GM21737 (cell line): ENCODE data around the gene KIF9.
"Not testable (repeated sequence)": the region's sequence is repeated elsewhere in the genome, so short reads cannot be mapped to it uniquely, and the experiment has no call there.

Experiments
- ATAC-seq: cut with Tn5 transposase; IDR thresholded peaks from one replicate; pipeline ENCODE4 v1.9.1; 2021; ENCODE audit warnings: mild to moderate bottlenecking, moderate library complexity; ENCODE audit not compliant: unreplicated experiment

KIF9 gene

DNA sequence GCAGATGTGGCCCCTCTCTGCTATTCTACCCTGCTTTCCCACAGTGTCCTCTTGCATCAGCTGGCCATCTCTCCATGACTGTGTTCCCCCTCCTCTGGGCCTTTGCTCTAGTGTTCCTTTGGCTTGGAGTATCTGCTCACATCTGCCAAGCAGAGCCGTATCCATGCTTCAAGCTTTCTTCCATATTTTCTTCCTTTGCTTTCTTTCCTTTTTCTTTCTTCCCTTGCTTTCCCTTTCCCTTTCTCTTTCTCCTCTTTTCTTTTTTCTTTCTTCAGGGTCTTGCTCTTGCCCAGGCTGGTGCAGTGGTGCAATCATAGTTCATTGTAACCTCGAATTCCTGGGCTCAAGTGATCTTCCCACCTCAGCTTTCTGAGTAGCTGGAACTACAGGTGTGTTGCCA, 12.7 kb upstream of the KIF9 start:
- ATAC-seq, result no peak

DNA sequence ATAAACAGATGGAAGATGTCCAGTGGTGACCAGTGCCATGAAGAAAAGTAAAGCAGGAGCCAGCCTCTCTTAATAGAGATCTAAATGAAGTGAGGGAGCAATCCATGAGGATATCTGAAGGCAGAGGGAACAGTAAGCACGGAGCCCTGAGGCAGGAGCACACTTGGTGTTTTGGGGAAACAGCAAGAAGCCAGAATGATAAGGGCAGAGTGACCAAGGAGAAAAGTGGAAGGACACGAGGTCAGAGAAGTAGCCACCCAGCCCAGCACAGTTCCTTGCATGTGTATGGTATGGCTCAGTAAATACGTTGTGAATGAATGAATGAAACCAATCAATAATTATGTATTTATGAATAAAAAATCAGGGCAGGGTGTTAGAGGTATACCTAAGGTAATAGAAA, 11.8 kb upstream of the KIF9 start:
- ATAC-seq, result no peak

DNA sequence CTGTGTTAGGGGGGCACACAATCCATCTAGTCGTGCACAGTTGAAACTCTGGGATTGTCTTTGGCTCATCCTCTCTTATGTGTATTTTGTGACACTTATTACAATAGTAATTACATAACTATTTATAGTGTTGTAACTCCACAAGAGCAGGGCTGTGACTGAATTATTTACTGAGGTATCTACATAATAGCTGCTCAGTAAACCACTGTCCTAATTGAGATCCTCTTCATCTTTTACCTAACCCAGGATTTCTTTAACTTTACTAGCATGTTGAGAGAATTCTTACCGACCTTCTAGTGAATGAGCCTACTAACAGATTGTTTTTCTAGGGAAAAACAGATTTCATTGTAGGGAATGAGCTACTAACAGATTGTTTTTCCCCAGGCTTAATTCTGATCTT, 11.2 kb upstream of the KIF9 start:
- ATAC-seq, result no peak

DNA sequence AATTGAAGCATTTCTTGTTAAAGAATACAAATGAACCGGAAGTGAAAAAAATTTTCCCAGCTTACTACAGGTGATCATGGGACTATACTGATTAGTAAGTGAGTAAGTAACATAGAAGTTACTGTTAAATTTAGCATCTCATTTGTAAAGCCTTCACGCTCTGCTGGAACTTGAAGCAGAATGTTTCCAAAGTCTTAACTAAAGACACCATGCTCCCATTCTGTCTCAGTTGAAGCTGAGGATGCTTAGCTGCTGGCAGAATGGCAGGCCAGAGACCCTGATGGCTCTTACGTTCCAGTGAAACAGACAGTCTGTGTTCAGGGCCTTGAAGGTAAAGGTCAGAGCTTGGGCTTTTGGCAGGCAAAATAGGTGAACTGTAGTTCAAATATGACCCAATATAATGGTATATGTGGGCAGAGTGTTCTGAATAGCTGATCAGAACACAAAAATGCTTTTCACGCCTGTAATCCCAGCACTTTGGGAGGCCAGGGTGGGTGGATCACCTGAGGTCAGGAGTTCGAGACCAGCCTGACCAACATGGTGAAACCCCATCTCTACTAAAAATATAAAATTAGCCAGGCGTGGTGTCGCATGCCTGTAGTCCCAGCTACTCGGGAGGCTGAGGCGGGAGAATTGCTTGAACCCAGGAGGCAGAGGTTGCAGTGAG, 9.3 kb upstream of the KIF9 start:
- not testable (repeated sequence) for ATAC-seq

DNA sequence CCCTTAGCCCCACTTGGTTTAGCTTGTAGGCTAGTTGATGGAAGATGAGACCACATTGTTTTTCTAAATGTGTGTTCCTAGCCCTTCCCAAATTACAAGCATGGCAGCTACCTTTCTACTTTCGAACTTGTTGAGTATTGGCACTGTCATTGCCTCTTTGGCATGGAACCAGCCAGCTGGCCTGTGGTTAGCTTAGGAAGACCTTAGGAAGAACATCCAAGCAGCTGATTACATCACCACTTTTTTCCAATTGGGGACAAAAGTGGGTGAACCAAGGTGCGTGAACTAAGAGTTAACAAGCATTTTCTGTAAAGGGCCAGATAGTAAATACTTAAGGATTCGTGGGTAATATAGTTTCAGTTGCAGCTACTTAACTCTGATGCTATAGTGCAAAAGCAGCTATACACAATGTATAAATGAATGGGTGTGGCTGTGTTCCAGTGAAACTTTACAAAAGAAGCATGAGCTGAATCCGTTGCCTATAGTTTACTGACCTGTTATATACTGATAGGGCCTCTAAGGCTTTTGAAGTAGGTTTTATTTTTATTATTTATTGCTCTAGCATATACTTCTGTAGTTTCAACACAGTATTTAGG, 8.7 kb upstream of the KIF9 start:
- ATAC-seq, result no peak

DNA sequence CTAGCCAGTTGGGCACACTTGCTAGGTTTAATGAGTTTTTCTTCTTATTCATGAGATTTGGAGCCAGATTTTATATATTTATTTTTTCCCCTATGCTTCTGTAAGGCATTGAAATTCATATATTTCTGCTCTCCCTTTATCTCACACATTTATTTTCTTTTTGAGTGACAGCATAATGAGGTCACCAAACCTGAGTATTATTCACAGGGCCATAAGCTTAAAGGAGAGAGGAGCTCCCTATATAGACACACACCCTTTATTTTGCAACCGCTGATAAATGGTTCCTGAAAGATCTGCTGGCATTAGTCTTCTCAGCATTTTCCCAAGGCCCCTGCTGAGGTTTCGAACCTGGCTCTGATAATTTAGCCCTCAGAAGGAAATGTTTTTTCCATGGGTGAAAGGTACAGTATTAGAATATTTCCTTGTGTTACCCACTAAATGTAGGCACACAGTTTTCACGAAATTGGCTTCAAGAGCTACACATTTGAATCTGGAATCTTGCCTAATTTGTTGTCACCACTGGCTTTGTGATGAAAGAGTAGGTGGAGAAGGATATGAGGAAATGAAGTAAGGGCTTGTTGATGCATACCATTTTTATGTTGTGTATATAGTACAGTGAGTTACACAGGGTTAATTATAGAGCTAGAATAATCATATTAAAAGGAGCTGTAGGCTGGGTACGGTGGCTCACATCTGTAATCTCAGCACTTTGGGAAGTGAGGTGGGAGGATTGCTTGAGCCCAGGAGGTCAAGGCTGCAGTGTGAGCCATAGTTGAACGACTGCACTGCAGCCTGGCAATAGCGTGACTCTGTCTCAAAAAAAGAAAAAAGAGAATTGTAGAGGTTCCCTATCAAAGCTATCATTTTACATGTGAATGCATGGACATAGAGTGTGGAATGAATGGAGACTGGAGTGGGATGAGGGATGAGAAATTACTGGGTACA, 6.6 kb upstream of the KIF9 start:
- no peak for ATAC-seq

DNA sequence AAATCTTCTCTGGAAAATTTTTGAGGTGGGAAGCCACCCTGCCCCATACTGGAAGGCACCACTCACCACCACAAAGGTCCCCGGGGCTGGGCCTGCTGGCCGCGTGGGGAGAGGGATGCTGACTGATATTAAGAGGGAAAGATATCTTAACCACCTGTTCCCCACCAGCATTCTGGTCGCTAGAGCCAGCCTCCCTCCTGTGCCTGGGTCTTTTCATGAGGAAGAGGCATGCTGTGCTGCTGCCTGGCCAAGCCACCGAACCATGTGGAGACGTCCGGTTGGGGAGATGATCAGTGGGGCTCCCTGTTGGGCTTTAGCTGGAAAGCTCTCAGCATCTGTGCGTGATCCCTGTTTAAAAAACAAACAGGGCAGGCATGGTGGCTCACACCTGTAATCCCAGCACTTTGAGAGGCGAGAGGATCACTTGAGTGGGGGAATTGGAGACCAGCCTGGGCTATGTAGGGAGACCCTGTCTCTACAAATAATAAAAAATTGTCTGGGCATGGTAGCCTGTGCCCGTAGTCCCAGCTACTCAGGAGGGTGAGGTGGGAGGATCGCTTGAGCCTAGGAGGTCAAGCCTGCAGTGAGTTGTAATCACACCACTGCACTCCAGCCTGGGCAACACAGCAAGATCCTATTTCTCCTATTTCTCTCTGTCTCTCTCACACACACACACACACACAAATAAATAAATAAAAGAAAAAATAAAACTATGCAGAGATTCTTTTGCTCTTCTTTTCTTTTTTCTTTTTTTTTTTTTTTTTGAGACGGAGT, 1.2 kb upstream of the KIF9 start:
- no peak for ATAC-seq

DNA sequence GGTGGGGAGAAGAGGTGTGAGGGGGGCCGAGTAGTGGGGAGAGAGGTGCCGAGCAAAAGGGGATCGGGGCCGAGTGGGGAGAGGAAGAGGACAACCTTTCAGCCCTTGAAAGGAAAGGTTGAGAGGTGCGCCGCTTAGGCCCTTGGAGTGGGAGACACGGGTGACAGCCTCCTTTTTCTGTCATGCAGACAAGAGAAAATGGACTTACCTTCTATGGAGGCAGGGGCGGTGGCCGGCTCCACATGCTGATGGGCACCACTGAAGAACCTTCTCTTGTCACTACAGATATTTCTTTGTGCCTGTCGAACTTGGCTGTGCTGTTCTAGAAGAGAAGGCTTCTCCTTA, 566 bp upstream of the KIF9 start:
- ATAC-seq, result peak; percentile 3

DNA sequence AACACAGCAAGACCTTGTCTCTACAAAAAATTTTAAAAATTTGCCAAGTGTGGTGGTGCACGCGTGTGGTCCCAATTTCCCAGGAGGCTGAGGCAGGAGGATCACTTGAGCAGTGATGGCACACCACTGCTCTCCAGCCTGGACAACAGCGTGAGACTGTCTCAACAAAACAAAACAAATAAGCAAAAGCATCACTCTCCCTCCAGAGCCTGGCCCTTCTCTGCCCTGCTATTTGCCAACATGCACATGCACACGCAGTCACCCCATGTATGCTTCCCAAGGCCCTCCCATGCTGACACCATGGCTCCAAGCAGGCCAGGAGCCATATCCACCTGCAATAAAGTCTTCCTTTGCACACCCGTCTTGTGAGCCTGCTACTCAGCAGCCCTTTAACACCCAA, 2.1 kb downstream of the KIF9 start:
- no peak for ATAC-seq

DNA sequence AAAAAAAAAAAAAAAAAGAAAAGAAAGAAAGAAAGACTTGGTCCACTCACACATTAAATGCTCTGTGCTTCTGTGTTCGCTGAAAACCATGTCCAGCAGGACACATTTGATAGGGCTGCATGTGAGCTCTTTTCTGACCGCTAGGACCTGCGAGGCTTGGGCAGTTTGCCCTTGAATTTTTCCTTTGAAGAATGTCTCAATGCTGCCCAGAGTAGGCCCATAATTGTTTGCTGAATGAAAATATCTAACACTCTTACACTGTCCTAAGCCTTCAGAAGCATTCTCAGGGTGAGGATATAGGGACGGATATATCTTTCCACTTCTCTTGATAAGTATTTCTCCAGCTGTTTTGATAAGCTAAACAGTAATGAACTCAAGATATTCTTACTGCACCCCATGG, 6.0 kb downstream of the KIF9 start:
- no peak for ATAC-seq

DNA sequence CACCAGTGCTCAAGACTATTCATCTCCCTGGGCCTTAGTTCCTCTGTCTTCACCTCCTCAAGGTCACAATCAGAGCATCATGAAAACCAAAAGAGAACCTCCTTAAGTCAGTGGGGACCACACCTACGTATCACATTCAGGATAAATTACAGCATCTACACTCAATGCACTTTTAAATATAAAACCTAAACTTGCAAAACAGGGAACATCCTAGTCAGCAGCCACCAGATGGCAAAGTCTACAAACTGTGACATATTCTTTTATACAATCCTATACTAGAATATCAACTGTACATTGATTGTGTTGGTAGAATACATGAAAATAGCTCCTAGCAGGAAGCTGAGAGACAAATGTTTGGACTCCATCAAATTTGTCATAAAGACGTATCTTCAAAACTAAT, 7.9 kb downstream of the KIF9 start:
- ATAC-seq, result no peak

DNA sequence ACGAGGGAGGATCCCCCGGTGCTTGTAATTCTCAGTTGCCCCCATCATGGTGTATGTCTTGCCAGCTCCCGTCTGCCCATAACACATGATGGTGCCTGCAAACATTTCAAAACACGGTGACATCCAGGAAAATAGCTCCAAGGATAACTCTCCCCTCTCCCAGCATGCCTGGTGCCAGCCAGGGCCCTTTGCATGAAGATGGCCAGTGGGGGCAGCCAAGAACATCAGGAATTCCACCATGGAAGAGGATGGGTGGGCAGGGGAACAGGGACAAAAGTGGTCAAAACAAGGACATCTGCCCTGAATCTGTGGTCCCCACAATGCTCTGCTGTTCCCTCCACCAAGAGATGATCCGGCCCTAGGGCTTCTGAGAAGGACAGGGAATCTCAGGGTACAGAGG, 9.0 kb downstream of the KIF9 start:
- ATAC-seq, result no peak

DNA sequence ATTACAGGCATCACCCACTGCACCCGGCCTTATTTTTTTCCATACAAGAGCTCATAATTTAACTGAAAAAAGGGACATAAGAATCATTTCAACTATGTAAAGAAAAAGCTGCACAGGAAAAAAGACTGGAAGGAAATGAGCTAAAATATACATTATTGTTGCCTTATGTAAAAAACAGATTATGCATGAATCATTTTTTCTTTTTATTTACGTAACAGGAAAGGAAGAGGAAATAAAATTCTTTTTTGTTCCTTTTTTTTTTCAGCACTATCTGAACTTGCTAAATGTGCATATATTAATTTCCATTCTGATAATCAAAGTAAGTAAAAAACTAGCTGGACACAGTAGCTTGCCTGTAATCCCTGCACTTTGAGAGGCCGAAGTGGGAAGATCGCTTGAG, 12.1 kb downstream of the KIF9 start:
- no peak for ATAC-seq

DNA sequence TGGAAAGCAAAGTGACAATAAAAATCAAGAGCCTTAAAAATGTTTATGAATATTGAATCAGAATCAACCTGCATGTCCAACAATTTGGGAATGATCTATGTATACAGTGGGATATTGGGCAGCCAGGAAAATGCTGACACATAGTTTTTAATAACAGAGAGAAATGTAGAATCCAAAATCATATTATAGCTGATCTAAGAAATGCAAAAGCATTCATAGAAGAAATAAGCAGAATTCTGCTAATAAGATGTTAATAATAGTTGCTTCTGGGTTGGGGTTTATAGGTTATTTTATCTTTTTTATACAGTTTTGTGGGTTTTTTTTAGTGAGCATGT, 15.1 kb downstream of the KIF9 start:
- no peak for ATAC-seq

DNA sequence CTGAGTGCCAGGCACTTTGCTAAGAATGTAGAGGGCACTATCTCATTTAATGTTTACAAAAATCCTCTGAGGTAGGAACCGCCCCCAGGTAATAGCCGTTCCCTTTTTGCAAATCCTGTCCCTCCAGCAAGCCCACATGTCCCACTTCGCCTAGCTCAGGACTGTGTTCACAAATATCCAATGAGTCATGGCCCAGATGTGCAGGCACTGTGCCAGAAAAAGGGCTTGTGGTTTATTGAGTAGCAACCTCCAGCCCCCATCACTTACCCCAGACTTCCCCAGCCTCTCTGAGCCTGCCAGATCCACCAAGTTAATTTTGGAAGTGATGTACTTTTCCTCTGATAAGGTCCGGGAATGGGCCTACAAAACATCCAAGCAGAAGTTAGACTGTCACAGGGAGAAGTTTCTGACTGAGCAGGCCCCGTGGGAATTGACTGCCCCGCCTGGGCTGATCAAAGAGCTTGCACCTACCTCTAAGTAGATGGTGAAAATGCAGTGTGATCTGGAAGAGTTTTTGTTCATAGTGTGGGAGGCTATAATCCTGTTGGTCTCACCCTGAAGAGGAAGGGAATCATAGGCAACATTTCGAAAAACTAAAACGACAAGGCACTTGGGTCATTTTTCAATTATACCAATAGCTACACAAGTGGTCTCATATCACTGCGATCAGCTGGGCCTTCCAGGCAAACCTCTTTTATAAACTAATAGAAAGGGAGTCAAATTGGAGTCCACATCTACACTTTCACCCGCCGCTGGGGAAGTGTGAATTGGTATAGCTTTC, 15.7 kb downstream of the KIF9 start:
- ATAC-seq, result peak; percentile 66

DNA sequence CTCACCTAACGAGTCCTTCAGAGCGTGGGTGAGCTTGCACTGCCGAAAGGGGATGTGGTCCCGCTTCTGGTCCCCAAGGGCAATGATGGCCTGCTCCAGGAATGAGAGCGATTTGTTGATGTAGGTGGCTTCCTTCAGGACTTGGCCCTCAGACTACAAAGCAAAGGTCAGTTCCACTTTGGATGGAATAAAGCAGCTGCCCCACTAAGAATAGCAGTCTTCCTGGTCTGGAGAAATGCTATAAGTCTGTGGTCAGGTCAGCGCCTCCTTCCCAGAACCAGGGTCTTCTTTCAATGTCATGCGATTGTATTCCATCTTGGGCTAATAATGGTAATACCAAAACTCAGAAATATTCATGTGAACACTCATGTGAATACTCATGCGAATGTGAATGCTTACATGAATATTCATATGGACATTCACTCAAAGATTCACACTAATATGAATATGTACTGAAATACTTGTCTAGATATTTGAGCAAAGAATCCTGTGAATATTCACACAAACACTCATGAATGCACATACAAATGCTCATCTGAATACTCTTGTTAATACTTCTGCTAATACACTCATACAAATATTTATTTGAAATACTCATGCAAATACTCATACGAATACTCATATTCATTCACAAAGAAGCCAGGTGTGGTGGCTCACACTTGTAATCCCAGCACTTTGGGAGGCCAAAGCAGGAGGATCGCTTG, 16.7 kb downstream of the KIF9 start:
- ATAC-seq, result no peak

DNA sequence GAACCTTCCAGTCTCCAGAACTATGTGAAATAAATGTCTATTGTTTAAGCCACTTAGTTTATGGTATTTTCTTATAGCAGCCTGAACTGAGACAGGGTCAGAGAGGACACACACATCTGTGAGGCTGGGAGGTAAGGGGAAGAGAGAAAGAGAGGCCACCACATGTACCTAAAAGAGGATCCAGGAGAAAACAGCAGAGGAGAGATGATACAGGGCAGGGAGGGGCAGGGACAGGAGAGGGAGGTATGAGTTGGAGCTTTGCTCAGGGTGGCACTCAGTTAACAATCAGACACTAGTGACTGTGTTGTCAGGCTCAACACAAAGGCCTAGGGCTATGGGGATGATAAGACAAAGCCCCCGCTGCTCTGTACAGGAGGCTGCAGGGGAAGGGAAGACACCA, 17.6 kb downstream of the KIF9 start:
- ATAC-seq, result no peak

DNA sequence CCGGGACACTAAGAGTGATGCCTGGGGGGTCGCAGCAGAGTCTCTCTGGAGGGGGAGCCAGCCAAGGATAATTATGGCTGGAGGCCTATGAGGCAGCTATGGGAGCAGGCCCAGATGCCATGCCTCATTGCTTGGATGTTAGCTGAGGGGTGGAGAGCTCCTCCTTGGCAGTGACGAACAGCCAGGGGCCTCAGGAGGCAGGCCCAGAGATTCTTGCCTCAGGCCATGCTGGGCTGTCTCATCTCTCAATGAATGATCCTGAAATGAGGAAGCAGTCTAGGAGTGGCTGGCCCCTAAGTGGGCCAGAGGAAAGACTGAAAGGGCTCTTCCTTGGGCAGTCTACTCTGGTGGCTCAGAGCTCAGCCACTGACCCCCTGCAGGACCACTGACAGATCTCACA, 21.3 kb downstream of the KIF9 start:
- no peak for ATAC-seq

DNA sequence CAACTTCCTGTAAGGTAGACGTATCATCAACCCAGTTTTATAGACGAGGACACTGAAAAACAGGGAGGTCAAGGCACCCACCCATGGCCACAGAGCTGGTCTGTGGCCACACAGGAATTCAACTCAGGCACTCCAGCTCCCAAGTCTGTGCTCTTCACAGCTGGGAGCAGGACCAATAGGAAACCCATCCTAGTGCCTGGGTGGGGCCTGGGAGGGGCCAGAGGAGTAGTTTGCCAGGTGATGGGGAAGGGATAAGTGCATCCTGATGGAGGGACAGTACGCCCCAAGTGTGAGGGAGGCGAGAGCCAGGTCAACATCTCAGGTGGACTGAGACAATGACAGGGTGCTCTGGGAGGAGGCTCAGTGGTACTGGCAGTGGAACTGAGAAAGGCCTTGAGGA, 22.0 kb downstream of the KIF9 start:
- no peak for ATAC-seq

DNA sequence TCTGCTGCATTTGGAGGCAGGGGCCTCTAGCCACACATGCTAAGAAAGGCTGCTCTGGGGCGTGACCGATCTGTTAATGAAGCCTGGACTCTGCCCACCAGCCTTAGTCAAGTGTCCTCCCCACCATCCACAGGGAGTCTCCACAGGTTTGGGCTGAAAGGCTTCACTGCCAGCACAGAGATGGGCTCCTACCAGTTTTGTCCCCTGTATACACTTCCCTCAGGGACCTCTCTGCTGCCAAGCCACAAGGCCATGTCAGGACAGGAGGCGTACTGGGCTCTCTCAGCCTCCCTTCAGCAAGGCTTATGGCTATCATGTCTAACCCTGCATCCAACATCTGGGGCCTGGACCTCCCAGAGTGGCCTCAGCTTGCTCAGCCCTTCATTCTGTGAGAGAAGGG, 23.5 kb downstream of the KIF9 start:
- no peak for ATAC-seq
